GM19351 (cell line): ENCODE data around the gene ARSB.

Experiments
- ATAC-seq: cut with Tn5 transposase; IDR thresholded peaks from one replicate; pipeline ENCODE4 v1.9.1; 2021; ENCODE audit warnings: mild to moderate bottlenecking, moderate library complexity; ENCODE audit not compliant: unreplicated experiment

ARSB gene

GRCh38 chr5:78810098-78810920, 174.8 kb downstream of the ARSB start:
- no peak for ATAC-seq

- no peak for ATAC-seq
These were observed 175.7 kb downstream of the ARSB start for GRCh38 chr5:78809444-78809843.

GRCh38 chr5:78808818-78809217, 176.3 kb downstream of the ARSB start:
- ATAC-seq: no peak

- no peak for ATAC-seq
These were observed 176.7 kb downstream of the ARSB start for GRCh38 chr5:78808380-78808779.

- ATAC-seq: no peak
These were observed 178.6 kb downstream of the ARSB start for GRCh38 chr5:78806544-78806943.

GRCh38 chr5:78805474-78806124, 179.5 kb downstream of the ARSB start:
- no peak for ATAC-seq

- no peak for ATAC-seq
These were observed 180.1 kb downstream of the ARSB start for GRCh38 chr5:78804995-78805394.

- no peak for ATAC-seq
These were observed 181.2 kb downstream of the ARSB start for GRCh38 chr5:78803941-78804340.

GRCh38 chr5:78803353-78803752, 181.8 kb downstream of the ARSB start:
- ATAC-seq: no peak

GRCh38 chr5:78801413-78801812, 183.7 kb downstream of the ARSB start:
- no peak for ATAC-seq

GRCh38 chr5:78799266-78800017, 185.7 kb downstream of the ARSB start:
- no peak for ATAC-seq

GRCh38 chr5:78798673-78799029, 186.5 kb downstream of the ARSB start:
- ATAC-seq: no peak

- ATAC-seq: no peak
These were observed 187.0 kb downstream of the ARSB start for GRCh38 chr5:78797936-78798672.

- no peak for ATAC-seq
These were observed 189.4 kb downstream of the ARSB start for GRCh38 chr5:78795757-78796156.

- ATAC-seq: no peak
These were observed 190.4 kb downstream of the ARSB start for GRCh38 chr5:78794693-78795215.

GRCh38 chr5:78793907-78794662, 191.0 kb downstream of the ARSB start:
- ATAC-seq: no peak

GRCh38 chr5:78792345-78793055, 192.6 kb downstream of the ARSB start:
- peak; percentile 67 for ATAC-seq

- no peak for ATAC-seq
These were observed 193.5 kb downstream of the ARSB start for GRCh38 chr5:78791501-78792100.

- ATAC-seq: no peak
These were observed 197.3 kb downstream of the ARSB start for GRCh38 chr5:78787783-78788182.
